ENCODE results near the gene DPH2. TPM values are rescaled to one million over a fixed set of nuclear protein-coding genes. Genes with fewer than 3 reads are reported as not detected.

Gene DPH2
- polyA plus RNA-seq, 1 of the 3 experiments (the other 2 are of a cell fraction), result 76.9 TPM

- DNase-seq, result no peak
- H3K27ac ChIP-seq (ENCODE audit: low read depth in 2 of 2, low read length in 1 of 2), result no peak overlapping the region
- no peaks in the 10 kb centered on the region for H3K27me3 ChIP-seq (ENCODE audit: insufficient read depth)
- 92% methylated on average over 9 of the region's 13 CpGs for WGBS (ENCODE audit: low lambda C conversion rate)
- ChIA-PET POLR2A (no interaction called here), CTCF (interaction anchor here (1.1 to 25.6 kb wide), 3 partner anchors 11 to 28 kb away, joined by 3 to 598 read pairs (median 14); partner anchors contain the start of genes CCDC24 and SLC6A9)
- H3K9me2 ChIP-seq, result no peaks in the 10 kb centered on the region
- H3K4me2 ChIP-seq, result no peak overlapping the region
- H3K9me3 ChIP-seq, result no peaks in the 10 kb centered on the region
- H2AFZ ChIP-seq (ENCODE audit: low read depth), result no peak overlapping the region
- no peaks in the 10 kb centered on the region for H4K20me1 ChIP-seq (ENCODE audit: insufficient read depth)
- H3K79me2 ChIP-seq (ENCODE audit: insufficient read depth), result no peaks in the 10 kb centered on the region
- H3F3A ChIP-seq (replicated peaks; ENCODE audit: insufficient read depth), result no peaks in the 10 kb centered on the region
- H3K36me3 ChIP-seq (replicated peaks in 1 of 2; ENCODE audit: control insufficient read depth in 1 of 2, insufficient read depth in 2 of 2, low read length in 1 of 2), result no peaks in the 10 kb centered on the region
- H3K9ac ChIP-seq, result no peak overlapping the region
- peaks cover 0 to 7% of the 10 kb centered on the region in 2 experiments; a peak in 1 of 4 replicates for H3K4me1 ChIP-seq (ENCODE audit: control insufficient read depth in 1 of 2, insufficient read depth in 2 of 2, low read depth in 1 of 2, low read length in 1 of 2)
- TF ChIP-seq CTCF (IDR thresholded peaks at IDR 0.05), result no peak
- TF ChIP-seq SIN3A (IDR thresholded peaks at IDR 0.05; ENCODE audit: borderline replicate concordance, low read depth, low read length), result no peak
- no peak for TF ChIP-seq YY1 (IDR thresholded peaks at IDR 0.05; ENCODE audit: low read depth)
- no peak for TF ChIP-seq RCOR1 (IDR thresholded peaks at IDR 0.05; ENCODE audit: low read length)
- TF ChIP-seq MEF2A (IDR thresholded peaks at IDR 0.05; ENCODE audit: borderline replicate concordance, low read depth), result no peak
- TF ChIP-seq ELF1 (IDR thresholded peaks at IDR 0.05), result no peak
- TF ChIP-seq GABPA (IDR thresholded peaks at IDR 0.05; ENCODE audit: low read depth), result no peak
- no peak for TF ChIP-seq SMC3 (IDR thresholded peaks at IDR 0.05; ENCODE audit: low read depth, low read length)
- no peak for TF ChIP-seq POLR2AphosphoS5 (IDR thresholded peaks at IDR 0.05; ENCODE audit: low read depth, low read length)
- no peak for TF ChIP-seq TCF12 (IDR thresholded peaks at IDR 0.05)
- TF ChIP-seq TEAD4 (IDR thresholded peaks at IDR 0.05; ENCODE audit: borderline replicate concordance, insufficient read depth), result no peak
- no peak for TF ChIP-seq RFX5 (IDR thresholded peaks at IDR 0.05; ENCODE audit: low read length)
- TF ChIP-seq EP300 (IDR thresholded peaks at IDR 0.05; ENCODE audit: borderline replicate concordance in 1 of 2, low read depth in 1 of 2, low read length in 1 of 2), result no peak
- TF ChIP-seq, protein P1, sequence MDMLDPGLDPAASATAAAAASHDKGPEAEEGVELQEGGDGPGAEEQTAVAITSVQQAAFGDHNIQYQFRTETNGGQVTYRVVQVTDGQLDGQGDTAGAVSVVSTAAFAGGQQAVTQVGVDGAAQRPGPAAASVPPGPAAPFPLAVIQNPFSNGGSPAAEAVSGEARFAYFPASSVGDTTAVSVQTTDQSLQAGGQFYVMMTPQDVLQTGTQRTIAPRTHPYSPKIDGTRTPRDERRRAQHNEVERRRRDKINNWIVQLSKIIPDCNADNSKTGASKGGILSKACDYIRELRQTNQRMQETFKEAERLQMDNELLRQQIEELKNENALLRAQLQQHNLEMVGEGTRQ (IDR thresholded peaks at IDR 0.05; ENCODE audit: borderline replicate concordance, low read depth, low read length), result no peak
- no peak for TF ChIP-seq GATA2 (CRISPR knock-in tag; IDR thresholded peaks at IDR 0.05)
- no peak for TF ChIP-seq EZH2phosphoT487 (IDR thresholded peaks at IDR 0.05; ENCODE audit: borderline replicate concordance, low read depth)
- H3K4me3 ChIP-seq (ENCODE audit: low read depth in 2 of 2, low read length in 1 of 2), result no peak overlapping the region
Observed at GRCh38 chr1:44019466-44019948, 49.7 kb downstream of the DPH2 start.

DNA sequence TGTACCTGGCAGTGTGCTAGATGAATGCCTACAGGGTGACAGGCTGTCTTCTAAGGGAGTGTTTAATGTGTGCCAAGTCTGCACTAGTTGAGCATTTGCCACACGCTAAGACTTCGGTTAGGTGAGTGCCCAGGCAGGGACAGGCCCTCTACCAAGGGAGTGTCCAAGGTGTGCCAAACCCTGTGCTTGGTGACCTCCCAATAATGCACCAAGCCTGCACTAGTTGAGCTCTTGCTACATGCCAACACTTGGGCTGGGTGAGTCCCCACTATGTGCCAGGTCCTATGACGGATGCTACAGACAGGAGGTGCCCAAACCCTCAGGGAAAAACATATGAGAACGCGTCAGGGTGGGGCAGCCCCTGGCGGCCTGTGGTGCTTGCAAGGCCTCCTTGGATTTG, 50.7 kb downstream of the DPH2 start:
- no peak overlapping the region for H3K27ac ChIP-seq (ENCODE audit: low read depth in 2 of 2, low read length in 1 of 2)
- TF ChIP-seq GABPA (IDR thresholded peaks at IDR 0.05; ENCODE audit: low read depth) (no peak), FOXJ3 (CRISPR knock-in tag; IDR thresholded peaks at IDR 0.05) (no peak), RXRA (IDR thresholded peaks at IDR 0.05; ENCODE audit: borderline replicate concordance, low read depth) (no peak), EP300 (IDR thresholded peaks at IDR 0.05; ENCODE audit: borderline replicate concordance in 1 of 2, low read depth in 1 of 2, low read length in 1 of 2) (no peak)
- TF ChIP-seq, protein P1 (IDR thresholded peaks at IDR 0.05; ENCODE audit: borderline replicate concordance, low read depth, low read length), result no peak
- no peaks in the 10 kb centered on the region for H3F3A ChIP-seq (replicated peaks; ENCODE audit: insufficient read depth)
- peaks cover 0 to 14% of the 10 kb centered on the region in 2 experiments; a peak in 1 of 4 replicates for H3K4me1 ChIP-seq (ENCODE audit: control insufficient read depth in 1 of 2, insufficient read depth in 2 of 2, low read depth in 1 of 2, low read length in 1 of 2)
- no peak overlapping the region for H3K4me3 ChIP-seq (ENCODE audit: low read depth in 2 of 2, low read length in 1 of 2)
- CTCF ChIA-PET, result interaction anchor here (1.1 to 25.6 kb wide), 5 partner anchors 10 to 27 kb away, joined by 3 to 598 read pairs (median 7); partner anchors contain the start of genes CCDC24 and SLC6A9
- POLR2A ChIA-PET, result no interaction called here
- H3K9me3 ChIP-seq, result no peaks in the 10 kb centered on the region
- H3K9ac ChIP-seq, result no peak overlapping the region
- no peaks in the 10 kb centered on the region for H4K20me1 ChIP-seq (ENCODE audit: insufficient read depth)
- H3K27me3 ChIP-seq (ENCODE audit: insufficient read depth), result no peaks in the 10 kb centered on the region
- no peak overlapping the region for H3K4me2 ChIP-seq
- H3K36me3 ChIP-seq (replicated peaks in 1 of 2; ENCODE audit: control insufficient read depth in 1 of 2, insufficient read depth in 2 of 2, low read length in 1 of 2), result no peaks in the 10 kb centered on the region
- no peaks in the 10 kb centered on the region for H3K79me2 ChIP-seq (ENCODE audit: insufficient read depth)
- H3K9me2 ChIP-seq, result no peaks in the 10 kb centered on the region
- no peak for DNase-seq
- H2AFZ ChIP-seq (ENCODE audit: low read depth), result no peak overlapping the region
- WGBS (ENCODE audit: low lambda C conversion rate), result 80% methylated on average over 5 of the region's 6 CpGs

All from SK-N-SH (cell line).